Common myeloid progenitor, CD34-positive (primary cell): ENCODE results near the gene RNF123.

Experiments used
- CTCF ChIA-PET: fragments of 350-600 bp; sonication (Branson Sonifier 250); formaldehyde crosslinking; loops from one replicate; lab custom pipeline; 2021; ENCODE audit warnings: antibody characterized with exemption; lab: Charles Lee
- POLR2A ChIA-PET: fragments of 350-600 bp; sonication (Branson Sonifier 250); formaldehyde crosslinking; loops from one replicate; lab custom pipeline; 2021; ENCODE audit warnings: antibody characterized with exemption; lab: Charles Lee
- DNase-seq, 3 donors: peaks; one replicate each; pipeline versions ENCODE4 v3.0.0 to v3.0.0-alpha.2; 2013
- H3K27ac ChIP-seq, 2 experiments: 1 replicate in 1 of 2; 2 replicates in 1 of 2; pipeline ENCODE4 v1.7.0; 2013; ENCODE audit warnings: inconsistent platforms in 2 of 2, low read length in 2 of 2, mild to moderate bottlenecking in 2 of 2, low read depth in 1 of 2, moderate library complexity in 1 of 2; ENCODE audit not compliant: severe bottlenecking in 2 of 2, insufficient read depth in 1 of 2, poor library complexity in 1 of 2
- H3K27me3 ChIP-seq, 5 experiments: replicated peaks in 2 of 5; 1 replicate in 3 of 5; 2 replicates in 2 of 5; pipeline versions ENCODE4 v1.6.1 to v1.7.0; 2013; ENCODE audit warnings: low read length in 4 of 5, mild to moderate bottlenecking in 2 of 5, moderate library complexity in 2 of 5, inconsistent platforms in 1 of 5; ENCODE audit not compliant: insufficient read depth in 5 of 5, control insufficient read depth in 4 of 5
- H3K36me3 ChIP-seq, 4 experiments: 1 replicate in 2 of 4; 2 replicates in 2 of 4; pipeline versions ENCODE4 v1.6.1 to v1.7.0; 2013; ENCODE audit warnings: low read length in 3 of 4, control low read depth in 1 of 4, mild to moderate bottlenecking in 1 of 4; ENCODE audit not compliant: control insufficient read depth in 4 of 4, insufficient read depth in 4 of 4
- H3K4me1 ChIP-seq, 4 experiments: 1 replicate in 3 of 4; 2 replicates in 1 of 4; pipeline versions ENCODE4 v1.6.1 to v1.7.1; 2013; ENCODE audit warnings: low read length in 3 of 4, mild to moderate bottlenecking in 3 of 4, control low read depth in 1 of 4, inconsistent platforms in 1 of 4, moderate library complexity in 1 of 4; ENCODE audit not compliant: control insufficient read depth in 4 of 4, insufficient read depth in 4 of 4; ENCODE audit errors: control extremely low read depth in 1 of 4
- H3K4me3 ChIP-seq, 7 experiments: 1 replicate in 4 of 7; 2 replicates in 3 of 7; pipeline versions ENCODE4 v1.5.1 to v1.7.0; 2013; ENCODE audit warnings: mild to moderate bottlenecking in 7 of 7, low read length in 6 of 7, moderate library complexity in 6 of 7, inconsistent platforms in 2 of 7, low read depth in 2 of 7, control low read depth in 1 of 7; ENCODE audit not compliant: insufficient read depth in 4 of 7, control insufficient read depth in 1 of 7; ENCODE audit errors: extremely low read depth in 1 of 7
- H3K9me3 ChIP-seq, 5 experiments: 1 replicate in 4 of 5; 2 replicates in 1 of 5; pipeline versions ENCODE4 v1.6.1 to v1.7.1; 2013; ENCODE audit warnings: low read length in 4 of 5, mild to moderate bottlenecking in 2 of 5, inconsistent platforms in 1 of 5, low read depth in 1 of 5, moderate library complexity in 1 of 5; ENCODE audit not compliant: control insufficient read depth in 4 of 5, insufficient read depth in 2 of 5; ENCODE audit errors: control extremely low read depth in 1 of 5
- WGBS: methylation state at CpG from one replicate; pipeline ENCODE4 v1.1.5; 2013; ENCODE audit not compliant: insufficient coverage; 5-methylcytosine and 5-hydroxymethylcytosine counted together

RNF123 gene

GRCh38 chr3:49754536-49754935 lies 65.2 kb downstream of the RNF123 start:
- Histone ChIP-seq H3K27me3 (no peaks in the 10 kb centered on the region), H3K4me3 (no peak overlapping the region), H3K36me3 (peaks cover 2 to 9% (median 7%) of the 10 kb centered on the region in 4 experiments), H3K27ac (no peak overlapping the region), H3K4me1 (peaks cover 0 to 4% (median 0%) of the 10 kb centered on the region in 4 experiments), H3K9me3 (no peaks in the 10 kb centered on the region)
- no peak for DNase-seq
- ChIA-PET CTCF (interaction anchor here (0.6 kb wide), 1 partner anchor 79 kb away, joined by 5 read pairs; no protein-coding TSS in a partner anchor), POLR2A (no interaction called here)
- 100% methylated on average over 1 of the region's 1 CpG for WGBS

DNA sequence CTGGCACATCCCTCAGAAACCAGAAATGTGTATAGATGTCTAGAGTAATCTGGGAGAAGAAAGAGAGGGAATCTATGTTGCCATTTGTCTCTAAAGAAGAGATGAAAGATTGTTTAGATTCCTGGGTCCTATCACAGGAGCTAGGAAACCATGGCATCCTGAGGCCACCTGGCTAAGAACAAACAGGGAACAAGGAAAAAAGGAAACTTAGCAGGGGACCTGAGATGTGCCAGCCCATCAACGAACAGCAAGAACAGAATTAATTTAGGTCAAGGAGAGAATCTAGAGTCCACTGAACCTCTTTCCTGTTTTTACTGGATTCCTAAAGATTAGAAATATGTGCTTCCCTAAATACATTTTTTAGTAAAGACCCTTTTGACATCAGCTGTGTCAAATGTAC lies 66.7 kb downstream of the RNF123 start:
- CTCF ChIA-PET, result interaction anchor here (0.8 to 1.0 kb wide), 2 partner anchors 11 to 52 kb away, joined by 3 read pairs; no protein-coding TSS in a partner anchor

DNA sequence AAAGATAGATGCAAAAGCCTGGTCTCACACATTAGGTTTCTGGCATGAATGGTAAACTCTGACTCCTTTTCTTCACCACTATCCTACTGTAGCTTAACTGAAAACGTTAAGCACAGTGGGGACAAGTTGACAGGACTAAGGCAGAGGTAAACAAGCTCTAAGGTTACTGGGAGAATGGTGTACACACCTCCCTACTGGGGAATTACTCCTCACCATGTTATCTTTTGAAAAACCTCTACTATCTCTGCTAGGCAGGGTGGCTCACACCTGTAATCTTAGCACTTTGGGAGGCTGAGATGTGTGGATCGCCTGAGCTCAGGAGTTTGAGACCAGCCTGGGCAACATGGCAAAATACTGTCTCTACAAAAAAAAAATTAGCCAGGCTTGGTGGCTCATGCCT lies 67.8 kb downstream of the RNF123 start:
- Histone ChIP-seq H3K4me3 (no peak overlapping the region), H3K27ac (no peak overlapping the region), H3K36me3 (peaks cover 2 to 10% (median 7%) of the 10 kb centered on the region in 4 experiments), H3K9me3 (no peaks in the 10 kb centered on the region), H3K27me3 (no peaks in the 10 kb centered on the region), H3K4me1 (peaks cover 0 to 4% (median 0%) of the 10 kb centered on the region in 4 experiments)
- POLR2A ChIA-PET, result no interaction called here
- DNase-seq, result no peak
- WGBS, result no CpG with 5 or more reads among the region's 2 CpGs
- CTCF ChIA-PET, result interaction anchor here (1.2 to 1.7 kb wide), 4 partner anchors 12 to 46 kb away, joined by 3 to 4 read pairs (median 3); partner anchors contain the start of gene AMIGO3

More for the DNA sequence above, 66.7 kb downstream of the RNF123 start:
- Histone ChIP-seq H3K27me3 (no peaks in the 10 kb centered on the region), H3K4me3 (no peak overlapping the region), H3K27ac (no peak overlapping the region), H3K36me3 (peaks cover 0 to 10% (median 7%) of the 10 kb centered on the region in 4 experiments), H3K4me1 (peaks cover 0 to 4% (median 0%) of the 10 kb centered on the region in 4 experiments), H3K9me3 (no peaks in the 10 kb centered on the region)
- no peak for DNase-seq
- POLR2A ChIA-PET, result no interaction called here
- WGBS, result no CpG with 5 or more reads among the region's 1 CpG

DNA sequence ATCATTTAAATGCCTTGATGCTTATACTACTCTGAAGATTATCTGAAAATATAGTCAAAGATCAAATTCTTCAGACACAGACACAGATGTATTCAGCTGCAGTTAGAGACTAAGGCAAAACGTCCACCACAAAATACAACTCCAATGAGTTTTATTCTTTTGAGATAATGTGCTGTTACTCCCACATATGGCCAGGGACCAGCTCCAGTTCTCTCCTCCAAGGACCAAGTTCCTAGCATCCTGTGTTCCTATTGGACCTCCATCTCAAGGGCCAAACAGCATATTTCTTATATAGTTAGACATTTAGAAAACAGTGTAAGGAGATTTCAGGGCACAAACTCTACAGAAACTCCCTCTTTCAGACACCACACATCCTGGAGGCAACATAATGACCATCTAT lies 69.9 kb downstream of the RNF123 start:
- H3K27ac ChIP-seq, result no peak overlapping the region
- DNase-seq, result no peak
- H3K36me3 ChIP-seq, result peaks cover 3 to 10% (median 7%) of the 10 kb centered on the region in 4 experiments
- POLR2A ChIA-PET, result no interaction called here
- WGBS, result no CpG with 5 or more reads among the region's 1 CpG
- peaks cover 0 to 4% (median 0%) of the 10 kb centered on the region in 4 experiments for H3K4me1 ChIP-seq
- CTCF ChIA-PET, result interaction anchor here (1.0 to 1.9 kb wide), 3 partner anchors 11 to 42 kb away, joined by 3 to 6 read pairs (median 3); no protein-coding TSS in a partner anchor
- no peak overlapping the region for H3K4me3 ChIP-seq
- no peaks in the 10 kb centered on the region for H3K27me3 ChIP-seq
- H3K9me3 ChIP-seq, result no peaks in the 10 kb centered on the region

GRCh38 chr3:49761661-49762060 lies 72.3 kb downstream of the RNF123 start:
- Histone ChIP-seq H3K36me3 (peaks cover 3 to 16% (median 11%) of the 10 kb centered on the region in 4 experiments), H3K27me3 (no peaks in the 10 kb centered on the region), H3K9me3 (no peaks in the 10 kb centered on the region), H3K4me1 (peaks cover 0 to 4% (median 0%) of the 10 kb centered on the region in 4 experiments), H3K4me3 (no peak overlapping the region), H3K27ac (no peak overlapping the region)
- ChIA-PET CTCF (interaction anchor here (1.7 kb wide), 1 partner anchor 10 kb away, joined by 4 read pairs; no protein-coding TSS in a partner anchor), POLR2A (no interaction called here)
- DNase-seq, result no peak
- 90% methylated on average over 3 of the region's 3 CpGs for WGBS

DNA sequence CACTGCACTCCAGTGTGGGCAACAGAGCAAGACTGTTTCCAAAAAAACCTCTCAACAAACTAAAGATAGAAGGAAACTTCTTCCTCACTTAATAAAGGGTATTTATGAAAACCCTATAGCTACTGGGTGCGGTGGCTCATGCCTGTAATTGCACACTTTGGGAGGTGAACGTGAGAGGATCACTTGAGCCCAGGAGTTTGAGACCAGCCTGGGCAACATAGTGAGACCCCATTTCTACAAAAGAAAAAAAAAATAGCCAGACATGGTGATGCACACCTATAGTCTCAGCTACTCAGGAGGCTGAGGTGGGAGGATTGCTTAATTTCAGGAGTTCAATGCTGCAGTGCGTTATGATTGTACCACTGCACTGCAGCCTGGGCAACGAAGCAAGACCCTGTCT lies 74.6 kb downstream of the RNF123 start:
- Histone ChIP-seq H3K9me3 (no peaks in the 10 kb centered on the region), H3K36me3 (peaks cover 3 to 16% (median 9%) of the 10 kb centered on the region in 4 experiments), H3K4me3 (no peak overlapping the region), H3K27me3 (no peaks in the 10 kb centered on the region), H3K27ac (no peak overlapping the region), H3K4me1 (no peaks in the 10 kb centered on the region)
- ChIA-PET CTCF (no interaction called here), POLR2A (interaction anchor here (0.5 kb wide), 1 partner anchor 25 kb away, joined by 3 read pairs; no protein-coding TSS in a partner anchor)
- DNase-seq, result no peak
- no CpG with 5 or more reads among the region's 4 CpGs for WGBS

DNA sequence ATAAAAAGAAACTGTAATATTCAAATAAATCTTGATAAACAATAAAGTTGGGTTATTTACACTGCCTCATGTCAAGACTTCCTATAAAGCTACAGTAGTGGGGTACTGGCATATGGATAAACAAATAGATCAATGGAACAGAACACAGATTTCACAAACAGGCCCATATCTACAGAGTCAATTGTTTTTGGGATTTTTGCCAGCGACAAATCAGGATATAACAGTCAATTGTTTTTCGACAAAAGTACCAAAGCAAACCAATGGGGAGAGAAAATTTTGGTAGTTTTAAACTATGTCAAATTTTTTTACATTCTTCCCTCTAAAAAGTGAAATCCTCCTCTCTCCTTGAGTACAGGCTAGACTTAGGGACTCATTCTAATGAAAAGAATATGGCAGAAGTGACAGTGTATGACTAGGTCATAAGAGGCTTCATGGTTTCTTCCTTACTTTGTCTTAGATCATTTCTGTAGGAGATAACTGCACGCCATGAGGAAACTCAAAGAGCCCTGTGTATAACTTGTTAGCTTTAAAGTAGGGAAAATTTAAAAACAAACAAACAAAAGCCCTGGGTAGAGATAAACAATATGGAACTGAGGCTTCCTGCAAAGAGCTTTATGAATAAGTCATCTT lies 80.0 kb downstream of the RNF123 start:
- WGBS, result 100% methylated on average over 1 of the region's 3 CpGs
- no peaks in the 10 kb centered on the region for H3K27me3 ChIP-seq
- H3K36me3 ChIP-seq, result peaks cover 4 to 21% (median 7%) of the 10 kb centered on the region in 4 experiments
- H3K27ac ChIP-seq, result peak overlapping the region in 1 of 2 experiments; percentile 9
- ChIA-PET POLR2A (no interaction called here), CTCF (interaction anchor here (1.0 to 1.5 kb wide), 2 partner anchors 12 to 68 kb away, joined by 3 read pairs; no protein-coding TSS in a partner anchor)
- no peak overlapping the region for H3K4me3 ChIP-seq
- DNase-seq, result no peak
- no peaks in the 10 kb centered on the region for H3K9me3 ChIP-seq
- H3K4me1 ChIP-seq, result no peaks in the 10 kb centered on the region
